Ovary (tissue), 9 donors: ENCODE data around the gene GRID1. TPM values are rescaled to one million over a fixed set of nuclear protein-coding genes. Genes with fewer than 3 reads are reported as not detected.

Experiments used
- DNase-seq, 5 donors: peaks; one replicate each; pipeline ENCODE4 v3.0.0-alpha.2; 2019 to 2020
- H3K27ac ChIP-seq, 2 donors: fragments of 200-600 bp; one replicate each; pipeline versions ENCODE4 v1.5.1 to v1.8.0; 2019 to 2022
- H3K27me3 ChIP-seq: fragments of 200-600 bp; one replicate; pipeline ENCODE4 v1.8.0; 2022
- H3K36me3 ChIP-seq: fragments of 200-600 bp; sonication (generic); one replicate; pipeline ENCODE4 v1.5.1; 2019
- H3K4me1 ChIP-seq: one replicate; pipeline ENCODE4 v1.8.1; 2013; ENCODE audit warnings: mild to moderate bottlenecking, moderate library complexity; ENCODE audit not compliant: insufficient read depth
- H3K4me3 ChIP-seq: fragments of 200-600 bp; sonication (generic); one replicate; pipeline ENCODE4 v1.5.1; 2017
- H3K9me3 ChIP-seq, 2 donors: fragments of 200-600 bp in 1 of 2; sonication (generic) in 1 of 2; one replicate each; pipeline versions ENCODE4 v1.5.1 to v1.8.1; 2013 to 2019; ENCODE audit warnings: mild to moderate bottlenecking in 1 of 2, moderate library complexity in 1 of 2
- EP300 ChIP-seq: sonication (generic); formaldehyde crosslinking; IDR thresholded peaks from one replicate; pipeline ENCODE4 v1.6.1; 2017; ENCODE audit warnings: antibody characterized with exemption
- POLR2A ChIP-seq: fragments of 450-650 bp; IDR thresholded peaks from one replicate; pipeline ENCODE4 v1.6.1; 2017; ENCODE audit warnings: antibody characterized with exemption, mild to moderate bottlenecking, moderate library complexity
- WGBS, 3 donors: extraction: QIAGEN DNeasy Blood & Tissue Kit in 1 of 3; methylation state at CpG; one replicate each; pipeline versions ENCODE4 v1.1.5 to v1.1.7; 2013 to 2017; 5-methylcytosine and 5-hydroxymethylcytosine counted together
- intact Hi-C, 4 donors: fragments of 100-400 bp; cut with DNase I; formaldehyde crosslinking; loops; one replicate each; pipeline versions ENCODE4 v1.11.0 to v1.15.1; 2022 to 2023
- polyA plus RNA-seq, 2 donors: library from polyadenylated mRNA; stranded (reverse); fragments of 200-250 nt in 1 of 2; fragments of 350-450 nt in 1 of 2; fragmentation: Illumina TruSeq in 1 of 2; extraction: RNeasy Lipid Tissue Mini Kit (QIAGEN cat#74804) in 1 of 2; gene quantifications; one replicate each; pipeline ENCODE4 v1.2.3, GENCODE V29; 2013 to 2014
- total RNA-seq, 7 donors: library from RNA; depleted of rRNA in 2 of 7; stranded (reverse); fragments of >200 nt in 2 of 7; fragmentation: NEBNext Ultra II Directional in 3 of 7; extraction: Animal tissue kit (Norgen Biotek cat#: 25700) in 3 of 7; gene quantifications; one replicate each; pipeline versions ENCODE4 v1.1.0 to v1.2.4, GENCODE V29; 2016 to 2023
- TF ChIP-seq, protein P1 (sequence below), 3 donors: fragments of 450-650 bp in 2 of 3; fragments of 200-600 bp in 1 of 3; IDR thresholded peaks; one replicate each; pipeline versions ENCODE4 v1.5.1 to v1.8.0; 2016 to 2022; ENCODE audit warnings: antibody characterized with exemption in 3 of 3, mild to moderate bottlenecking in 1 of 3
- donor health status: DM: no; HTN: no; CAD: no; lungs with moderate emphysema.
- donor health status: DM: no; HTN: no; CAD: no.
- donor health status: Bipolar disorder and iron deficiency.
- donor health status: DM: yes; HTN: yes; CAD: no.
- donor health status: DM: no; HTN: no; CAD: no.
- donor health status: DM: yes; HTN: yes; CAD: no.

The GRID1 gene
- total and polyA plus RNA-seq, 9 donors: 0.57 to 6.2 (median 1.8) TPM

DNA sequence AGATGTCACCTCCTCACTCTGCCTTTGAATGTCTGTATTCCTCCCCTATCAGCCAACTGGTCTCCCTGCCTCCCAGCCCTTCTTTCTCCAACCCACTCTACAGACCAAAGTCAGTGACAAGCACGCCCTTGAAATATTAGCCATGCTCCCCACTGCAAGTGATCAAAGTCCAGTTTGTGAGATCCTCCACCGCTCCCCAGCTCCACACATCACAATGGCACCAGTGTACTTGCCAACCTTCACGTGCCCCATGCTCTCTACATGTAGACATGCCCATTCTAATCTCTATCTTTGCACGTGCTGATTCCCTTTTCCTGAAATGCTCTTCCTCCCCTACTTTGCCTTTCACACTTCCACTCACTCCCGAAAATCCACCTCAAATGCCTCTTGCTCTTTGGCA is 150.9 kb downstream of the GRID1 start:
- TF ChIP-seq, protein P1, sequence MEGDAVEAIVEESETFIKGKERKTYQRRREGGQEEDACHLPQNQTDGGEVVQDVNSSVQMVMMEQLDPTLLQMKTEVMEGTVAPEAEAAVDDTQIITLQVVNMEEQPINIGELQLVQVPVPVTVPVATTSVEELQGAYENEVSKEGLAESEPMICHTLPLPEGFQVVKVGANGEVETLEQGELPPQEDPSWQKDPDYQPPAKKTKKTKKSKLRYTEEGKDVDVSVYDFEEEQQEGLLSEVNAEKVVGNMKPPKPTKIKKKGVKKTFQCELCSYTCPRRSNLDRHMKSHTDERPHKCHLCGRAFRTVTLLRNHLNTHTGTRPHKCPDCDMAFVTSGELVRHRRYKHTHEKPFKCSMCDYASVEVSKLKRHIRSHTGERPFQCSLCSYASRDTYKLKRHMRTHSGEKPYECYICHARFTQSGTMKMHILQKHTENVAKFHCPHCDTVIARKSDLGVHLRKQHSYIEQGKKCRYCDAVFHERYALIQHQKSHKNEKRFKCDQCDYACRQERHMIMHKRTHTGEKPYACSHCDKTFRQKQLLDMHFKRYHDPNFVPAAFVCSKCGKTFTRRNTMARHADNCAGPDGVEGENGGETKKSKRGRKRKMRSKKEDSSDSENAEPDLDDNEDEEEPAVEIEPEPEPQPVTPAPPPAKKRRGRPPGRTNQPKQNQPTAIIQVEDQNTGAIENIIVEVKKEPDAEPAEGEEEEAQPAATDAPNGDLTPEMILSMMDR (IDR thresholded peaks at IDR 0.05): no peak
- TF ChIP-seq EP300: no peak
- TF ChIP-seq POLR2A: no peak
- Histone ChIP-seq H3K27me3 (no peaks in the 10 kb centered on the region), H3K27ac (no peak overlapping the region), H3K4me3 (no peak overlapping the region), H3K4me1 (no peaks in the 10 kb centered on the region), H3K36me3 (no peaks in the 10 kb centered on the region), H3K9me3 (no peaks in the 10 kb centered on the region)
- DNase-seq: no peak
- intact Hi-C loops: no loop called here
- 71 to 78% (median 74%) methylated on average over 5 of the region's 5 CpGs for WGBS, 3 donors

GRCh38 chr10:86215046-86215445 is 151.5 kb downstream of the GRID1 start:
- no peaks in the 10 kb centered on the region for H3K27me3 ChIP-seq
- no peaks in the 10 kb centered on the region for H3K36me3 ChIP-seq
- 46 to 79% (median 51%) methylated on average over 4 of the region's 4 CpGs for WGBS, 3 donors
- no peaks in the 10 kb centered on the region for H3K4me1 ChIP-seq
- H3K9me3 ChIP-seq: no peaks in the 10 kb centered on the region
- H3K4me3 ChIP-seq: no peak overlapping the region
- no peak for DNase-seq
- TF ChIP-seq, protein P1 (IDR thresholded peaks at IDR 0.05): no peak
- no peak for TF ChIP-seq POLR2A
- no peak for TF ChIP-seq EP300
- H3K27ac ChIP-seq: no peak overlapping the region
- intact Hi-C loops: no loop called here

DNA sequence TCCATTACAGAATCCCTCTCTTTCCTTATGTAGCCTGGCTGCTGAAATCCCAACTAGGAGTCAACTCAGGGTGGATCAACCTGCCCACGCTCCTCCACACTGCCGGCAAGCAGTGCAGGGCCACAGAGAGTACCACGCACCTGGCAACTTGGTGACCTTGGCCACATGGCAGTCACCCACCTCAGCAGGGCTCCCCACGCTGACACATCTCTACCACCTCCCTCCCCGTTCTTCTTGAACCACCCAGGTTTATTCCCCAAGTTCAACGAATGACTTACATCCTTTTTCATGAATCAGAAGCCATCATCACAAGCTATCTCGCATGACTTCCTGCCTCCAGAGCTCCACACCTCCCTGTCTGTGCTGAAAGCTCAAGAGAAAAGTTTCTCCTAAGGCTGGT is 153.4 kb downstream of the GRID1 start:
- H3K9me3 ChIP-seq: no peaks in the 10 kb centered on the region
- intact Hi-C loops: no loop called here
- no peaks in the 10 kb centered on the region for H3K36me3 ChIP-seq
- 78 to 85% (median 81%) methylated on average over 7 of the region's 7 CpGs for WGBS, 3 donors
- DNase-seq: no peak
- no peak overlapping the region for H3K27ac ChIP-seq
- no peak overlapping the region for H3K4me3 ChIP-seq
- no peaks in the 10 kb centered on the region for H3K27me3 ChIP-seq
- TF ChIP-seq POLR2A (no peak), EP300 (no peak)
- TF ChIP-seq, protein P1 (IDR thresholded peaks at IDR 0.05): no peak
- no peaks in the 10 kb centered on the region for H3K4me1 ChIP-seq

DNA sequence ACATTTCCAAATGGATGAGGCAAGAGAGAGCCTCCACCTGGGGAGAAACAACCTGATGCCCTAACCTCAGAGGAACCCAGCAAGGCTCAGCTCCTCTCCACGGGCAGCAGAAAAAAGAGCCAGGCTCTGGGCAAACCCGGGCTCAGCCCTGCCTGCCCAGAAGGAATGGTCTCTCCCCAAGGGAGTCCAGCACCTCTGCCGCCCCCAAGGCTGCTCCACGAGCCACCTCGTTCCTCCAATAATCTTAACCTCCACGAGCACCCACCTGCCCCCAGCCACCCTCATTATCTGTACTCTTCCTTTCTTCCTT is 154.2 kb downstream of the GRID1 start:
- Histone ChIP-seq H3K27ac (no peak overlapping the region), H3K4me3 (no peak overlapping the region), H3K36me3 (no peaks in the 10 kb centered on the region), H3K4me1 (no peaks in the 10 kb centered on the region), H3K9me3 (no peaks in the 10 kb centered on the region), H3K27me3 (no peaks in the 10 kb centered on the region)
- intact Hi-C loops: no loop called here
- DNase-seq: no peak
- WGBS, 3 donors: 59 to 70% (median 60%) methylated on average over 6 of the region's 6 CpGs
- TF ChIP-seq POLR2A (no peak), EP300 (no peak)
- TF ChIP-seq, protein P1 (IDR thresholded peaks at IDR 0.05): no peak
